ENCODE results near the gene S100P.

The S100P gene

DNA sequence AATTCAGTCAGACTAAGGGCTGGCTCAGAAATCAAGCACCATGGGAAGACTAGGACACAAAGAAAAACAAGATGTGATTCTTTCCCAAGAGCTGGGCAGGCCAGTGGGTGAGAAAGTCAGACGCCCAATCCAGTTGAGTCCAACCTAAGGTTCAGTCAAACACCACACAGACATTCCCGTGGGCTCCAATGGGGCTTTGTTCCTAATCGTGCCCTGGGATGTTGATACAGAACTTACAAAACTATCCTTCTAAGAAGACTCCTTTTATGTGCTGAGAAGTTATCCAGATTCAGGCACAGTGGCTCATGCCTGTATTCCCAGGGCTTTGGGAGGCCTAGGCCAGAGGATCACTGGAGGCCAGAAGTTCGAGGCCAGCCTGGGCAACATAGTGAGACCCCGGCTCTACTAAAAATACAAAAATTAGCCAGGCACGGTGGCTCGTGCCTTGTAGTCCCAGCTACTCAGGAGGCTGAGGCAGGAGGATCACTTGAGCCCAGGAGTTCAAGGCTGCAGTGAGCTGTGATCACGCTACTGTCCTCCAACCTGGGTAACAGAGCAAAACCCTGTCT lies 26.0 kb downstream of the S100P start:
- in situ Hi-C loops (cut with MboI; ENCODE audit: low sequenced_read_pairs) = loop anchor here (10.0 kb wide), 2 partner anchors 145 to 355 kb away; no protein-coding TSS in a partner anchor

DNA sequence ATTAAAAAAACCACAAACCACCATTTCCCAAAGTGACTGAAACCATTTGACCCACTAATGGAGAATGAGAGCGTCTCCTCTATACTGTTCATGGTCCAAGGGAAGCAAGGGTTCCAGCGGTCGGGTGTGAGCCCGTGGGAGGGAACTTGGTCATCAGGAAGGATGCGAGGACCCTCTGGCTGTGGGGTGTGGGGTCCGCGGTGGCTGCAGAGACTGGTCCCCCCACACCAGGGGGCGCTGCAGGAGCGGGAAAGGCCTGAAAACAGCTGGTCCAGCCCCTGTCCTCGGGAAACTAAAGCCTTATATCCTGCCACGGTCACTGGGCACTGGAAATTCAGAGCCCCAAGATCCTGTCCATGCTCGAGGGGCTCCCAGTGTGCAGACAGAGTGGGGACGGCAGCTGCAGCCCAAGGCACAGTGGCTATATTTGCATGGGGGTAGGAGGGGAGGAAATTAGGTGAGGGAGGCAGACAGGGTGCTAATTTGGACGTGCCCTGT lies 26.6 kb downstream of the S100P start:
- in situ Hi-C loops (cut with MboI; ENCODE audit: low sequenced_read_pairs) = loop anchor here (10.0 kb wide), 1 partner anchor 145 kb away; no protein-coding TSS in a partner anchor

DNA sequence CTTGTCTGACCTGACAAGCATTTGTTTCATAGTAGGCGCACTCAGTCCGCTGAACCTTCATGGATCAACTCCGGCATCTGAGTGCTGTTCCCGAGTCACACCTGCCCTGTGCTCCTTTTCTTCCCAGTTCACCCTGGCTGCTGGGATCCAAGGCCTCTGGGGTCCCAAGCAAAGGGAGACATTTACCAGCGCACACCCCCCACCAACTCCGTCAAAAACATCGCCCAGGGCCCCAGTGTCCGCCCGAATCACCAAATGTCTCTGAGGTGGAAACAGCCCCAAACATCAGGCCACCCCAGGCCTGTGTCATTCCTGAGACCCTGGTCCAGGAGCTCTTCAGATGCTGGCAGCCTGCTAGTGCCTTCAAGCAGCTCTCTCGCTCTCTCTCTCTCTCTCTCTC lies 27.4 kb downstream of the S100P start:
- in situ Hi-C loops (cut with MboI; ENCODE audit: low sequenced_read_pairs) = loop anchor here (10.0 kb wide), 1 partner anchor 144 kb away; no protein-coding TSS in a partner anchor

- in situ Hi-C loops (cut with MboI; ENCODE audit: low sequenced_read_pairs) = loop anchor here (10.0 kb wide), 1 partner anchor 142 kb away; no protein-coding TSS in a partner anchor
Observed at GRCh38 chr4:6722891-6723290, 29.2 kb downstream of the S100P start.

DNA sequence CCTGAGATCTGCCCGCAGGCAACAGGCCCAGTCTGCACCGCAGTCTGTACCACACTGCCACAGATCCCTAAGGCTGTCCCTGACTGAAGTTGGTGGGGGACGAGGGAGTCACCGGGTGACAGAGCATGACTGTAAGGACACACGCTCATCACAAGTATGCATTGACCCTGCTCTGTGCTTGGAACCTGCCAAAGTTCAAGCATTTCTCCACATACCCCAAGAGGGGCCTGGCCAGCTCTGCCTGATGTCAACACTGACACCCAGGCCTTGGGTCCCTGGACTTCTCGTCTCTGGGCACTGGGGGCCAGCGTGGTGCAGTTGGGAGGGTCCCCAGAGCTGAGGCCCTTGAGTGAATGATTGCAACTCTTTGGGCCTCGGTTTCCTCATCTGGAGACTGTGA lies 30.2 kb downstream of the S100P start:
- in situ Hi-C loops (cut with MboI; ENCODE audit: low sequenced_read_pairs) = loop anchor here (10.0 kb wide), 1 partner anchor 141 kb away; no protein-coding TSS in a partner anchor

DNA sequence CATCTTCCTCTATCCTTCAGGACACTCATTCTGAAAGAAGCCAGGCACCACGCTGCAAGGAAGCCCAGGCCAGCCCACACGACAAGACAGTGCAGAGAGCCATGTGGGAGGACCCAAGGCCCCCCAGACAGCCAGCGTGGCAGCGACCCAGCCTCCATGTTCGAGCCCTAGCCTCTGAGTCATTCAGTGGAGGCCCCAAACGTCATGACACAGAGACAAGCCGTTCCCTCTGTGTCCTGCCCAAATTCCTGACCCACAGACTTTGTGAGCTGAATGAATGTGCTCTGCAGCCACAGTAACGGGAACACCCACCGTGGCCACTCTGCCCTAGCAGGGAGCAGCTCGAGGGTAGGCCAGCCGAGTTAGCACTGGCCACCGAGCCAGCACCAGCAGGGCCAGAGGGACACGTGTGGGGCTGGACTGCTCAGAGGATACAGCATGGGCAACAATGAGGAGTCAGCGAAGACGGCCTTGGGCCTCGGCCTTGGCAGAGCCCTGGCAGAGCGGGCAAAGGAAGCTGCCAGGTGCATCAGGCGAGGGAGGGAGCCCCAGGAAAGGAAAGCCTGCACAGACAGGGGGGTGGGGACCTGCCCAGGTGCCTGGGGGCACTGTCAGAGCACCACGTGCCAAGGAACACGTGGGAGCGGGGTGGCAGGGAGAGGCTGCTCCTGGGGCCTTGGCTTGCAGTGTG lies 30.9 kb downstream of the S100P start:
- in situ Hi-C loops (cut with MboI; ENCODE audit: low sequenced_read_pairs) = loop anchor here (10.0 kb wide), 1 partner anchor 140 kb away; no protein-coding TSS in a partner anchor

DNA sequence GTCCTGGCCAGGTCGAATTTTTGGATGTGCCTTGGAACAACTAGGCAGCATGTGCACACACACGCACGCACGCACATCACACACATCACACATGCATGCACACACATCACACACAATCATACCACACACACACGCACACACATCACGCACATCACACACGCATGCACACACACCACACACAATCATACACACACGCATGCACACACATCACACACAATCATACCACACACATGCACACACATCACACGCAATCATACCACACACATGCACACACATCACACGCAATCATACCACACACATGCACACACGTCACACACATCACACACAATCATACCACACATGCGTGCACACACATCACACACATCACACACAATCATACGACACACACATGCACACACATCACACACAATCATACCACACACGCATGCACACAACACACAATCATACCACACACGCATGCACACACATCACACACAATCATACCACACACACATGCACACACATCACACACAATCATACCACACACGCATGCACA lies 31.8 kb downstream of the S100P start:
- in situ Hi-C loops (cut with MboI; ENCODE audit: low sequenced_read_pairs) = loop anchor here (10.0 kb wide), 1 partner anchor 139 kb away; no protein-coding TSS in a partner anchor

- in situ Hi-C loops (cut with MboI; ENCODE audit: low sequenced_read_pairs) = loop anchor here (10.0 kb wide), 1 partner anchor 137 kb away; no protein-coding TSS in a partner anchor
Observed at GRCh38 chr4:6727081-6727942, 33.6 kb downstream of the S100P start.

- in situ Hi-C loops (cut with MboI; ENCODE audit: low sequenced_read_pairs) = loop anchor here (10.0 kb wide), 1 partner anchor 137 kb away; no protein-coding TSS in a partner anchor
Observed at GRCh38 chr4:6727943-6728250, 34.2 kb downstream of the S100P start.

- in situ Hi-C loops (cut with MboI; ENCODE audit: low sequenced_read_pairs) = loop anchor here (10.0 kb wide), 1 partner anchor 136 kb away; no protein-coding TSS in a partner anchor
Observed at GRCh38 chr4:6728320-6729029, 34.8 kb downstream of the S100P start.

DNA sequence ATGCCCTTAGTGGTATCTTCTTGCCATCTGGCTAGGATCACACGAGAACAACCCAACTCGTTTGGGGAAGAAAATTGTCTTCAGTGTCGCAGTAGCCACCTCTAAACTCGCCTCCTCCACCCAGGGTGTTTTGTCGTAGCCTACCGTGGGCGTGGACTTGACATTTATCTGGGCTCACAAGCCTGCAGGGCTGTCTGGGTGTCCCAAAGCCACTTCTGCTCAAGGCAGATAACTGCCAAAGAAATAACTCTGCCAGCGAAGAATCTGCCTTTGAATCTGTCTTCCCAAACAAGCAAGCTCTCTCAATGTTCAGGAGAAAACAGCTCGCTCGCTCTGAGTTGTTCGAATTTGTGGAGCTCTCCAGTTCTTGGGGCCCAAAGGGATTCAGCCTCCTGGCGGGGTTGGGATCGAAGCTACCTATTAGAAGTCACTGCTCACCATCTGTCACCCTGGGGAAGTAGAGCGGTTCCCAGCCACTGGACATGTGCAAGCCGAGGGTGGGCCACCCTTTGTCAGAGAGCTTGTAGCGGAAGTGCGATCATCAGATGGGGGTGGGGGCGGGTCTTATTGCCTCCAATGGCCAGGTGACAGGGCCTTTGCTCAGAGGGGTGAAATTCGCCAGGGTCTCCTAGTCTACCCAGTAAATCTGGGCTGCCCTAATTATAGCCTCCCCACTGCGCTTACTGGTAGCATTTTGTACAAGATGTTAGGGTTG lies 37.1 kb downstream of the S100P start:
- in situ Hi-C loops (cut with MboI; ENCODE audit: low sequenced_read_pairs) = no loop called here

DNA sequence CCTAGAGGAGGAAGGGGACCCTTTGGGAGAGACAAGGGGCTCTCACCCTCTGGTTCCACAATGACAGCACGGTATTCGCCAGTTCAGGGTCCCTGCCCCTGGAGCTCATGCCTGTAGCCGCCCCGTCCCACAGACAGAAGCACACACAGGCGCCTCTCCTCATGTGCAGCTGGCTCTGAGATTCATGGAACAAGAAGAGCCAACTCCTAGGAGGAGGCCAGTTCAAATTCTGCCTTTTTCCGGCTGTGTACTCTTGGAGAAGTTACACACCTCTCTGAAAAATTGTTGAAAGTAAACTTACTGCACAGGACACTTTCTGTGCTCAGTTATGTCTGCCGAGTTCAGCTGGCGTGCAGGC lies 37.6 kb downstream of the S100P start:
- in situ Hi-C loops (cut with MboI; ENCODE audit: low sequenced_read_pairs) = no loop called here

DNA sequence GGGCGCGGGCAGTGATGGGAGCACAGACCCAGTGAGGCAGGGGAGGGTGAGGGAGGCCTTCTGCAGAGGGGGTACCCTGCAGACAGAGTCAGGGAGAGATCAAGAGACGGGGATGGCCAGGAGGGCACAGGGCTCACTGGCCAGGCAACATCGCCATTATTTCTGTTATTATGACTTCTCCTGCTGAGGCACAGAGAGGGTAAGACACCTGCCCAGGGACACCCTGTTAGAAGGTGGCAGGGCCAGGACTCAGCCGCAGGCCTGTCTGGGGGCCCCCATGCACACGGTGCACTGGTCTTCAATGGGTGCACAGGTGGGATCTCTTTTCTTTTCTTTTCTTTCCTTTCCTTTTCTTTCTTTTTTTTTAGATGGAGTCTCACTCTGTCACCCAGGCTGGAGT lies 38.1 kb downstream of the S100P start:
- in situ Hi-C loops (cut with MboI; ENCODE audit: low sequenced_read_pairs) = no loop called here

- in situ Hi-C loops (cut with MboI; ENCODE audit: low sequenced_read_pairs) = no loop called here
Observed at GRCh38 chr4:6732441-6733357, 39.0 kb downstream of the S100P start.

- in situ Hi-C loops (cut with MboI; ENCODE audit: low sequenced_read_pairs) = no loop called here
Observed at GRCh38 chr4:6733358-6734164, 39.9 kb downstream of the S100P start.

GRCh38 chr4:6734165-6734786 lies 40.6 kb downstream of the S100P start:
- in situ Hi-C loops (cut with MboI; ENCODE audit: low sequenced_read_pairs) = no loop called here

DNA sequence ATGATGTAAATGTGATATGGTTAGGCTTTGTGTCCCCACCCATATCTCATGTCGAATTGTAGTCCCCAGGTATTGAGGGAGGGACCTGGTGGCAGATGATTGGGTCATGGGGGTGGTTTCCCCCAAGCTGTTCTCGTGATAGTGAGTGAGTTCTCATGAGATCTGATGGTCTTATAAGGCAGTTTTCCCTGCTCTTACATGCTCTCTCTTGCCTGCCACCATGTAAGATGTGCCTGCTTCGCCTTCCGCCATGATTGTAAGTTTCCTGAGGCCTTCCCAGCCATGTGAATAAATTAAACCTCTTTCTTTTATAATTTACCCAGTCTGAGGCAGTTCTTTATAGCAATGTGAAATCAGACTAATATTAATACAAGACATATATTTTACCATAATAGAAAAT lies 46.2 kb downstream of the S100P start:
- in situ Hi-C loops (cut with MboI; ENCODE audit: low sequenced_read_pairs) = no loop called here
